HG02840 (cell line): Measurements from ENCODE around the gene SLC35A2.
"Not testable (repeated sequence)": the region's sequence is repeated elsewhere in the genome, so short reads cannot be mapped to it uniquely, and the experiment has no call there.

Experiments used
- ATAC-seq: cut with Tn5 transposase; IDR thresholded peaks from one replicate; pipeline ENCODE4 v1.9.1; 2021; ENCODE audit warnings: mild to moderate bottlenecking, moderate library complexity, moderate number of reproducible peaks; ENCODE audit not compliant: unreplicated experiment, low FRiP score

SLC35A2 gene

GRCh38 chrX:48854121-48854804 lies 57.2 kb downstream of the SLC35A2 start:
- ATAC-seq: not testable (repeated sequence)

- not testable (repeated sequence) for ATAC-seq
Observed at GRCh38 chrX:48853494-48853893, 58.0 kb downstream of the SLC35A2 start.
